Endothelial cell of umbilical vein (primary cell): ENCODE measurements around the gene ARHGAP45.

Source experiments
- GATA2 ChIP-seq: IDR thresholded peaks from 2 replicates; pipeline ENCODE4 v1.7.0; 2011; ENCODE audit warnings: low read depth, mild to moderate bottlenecking, moderate library complexity, mixed read lengths, low read length; ENCODE audit not compliant: insufficient read length, insufficient read depth
- TF ChIP-seq, protein P1 (sequence below), 2 donors: IDR thresholded peaks; 1 replicate in 1 of 2; 2 replicates in 1 of 2; pipeline ENCODE4 v1.5.1; 2011; ENCODE audit warnings: low read length in 2 of 2, mild to moderate bottlenecking in 2 of 2, moderate library complexity in 2 of 2, control low read depth in 1 of 2, inconsistent platforms in 1 of 2, low read depth in 1 of 2; ENCODE audit not compliant: insufficient read depth in 1 of 2; ENCODE audit errors: extremely low read depth in 1 of 2

DNA sequence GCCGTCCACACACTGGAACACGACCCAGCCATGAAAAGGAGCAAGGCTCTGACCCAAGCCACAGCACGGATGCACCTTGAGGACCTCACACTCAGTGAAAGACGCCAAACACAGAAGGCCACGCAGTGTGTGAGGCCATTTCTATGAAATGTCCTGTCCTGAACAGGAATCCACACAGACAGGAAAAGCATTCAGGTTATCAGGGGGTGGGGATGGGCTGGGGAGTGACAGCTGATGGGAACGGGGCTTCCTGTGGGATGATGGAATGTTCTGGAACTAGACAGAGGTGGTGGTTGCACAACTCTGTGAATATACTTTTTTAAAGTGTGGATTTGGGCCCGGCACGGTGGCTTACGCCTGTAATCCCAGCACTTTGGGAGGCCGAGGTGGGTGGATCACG lies 67.5 kb downstream of the ARHGAP45 start:
- TF ChIP-seq, protein P1, sequence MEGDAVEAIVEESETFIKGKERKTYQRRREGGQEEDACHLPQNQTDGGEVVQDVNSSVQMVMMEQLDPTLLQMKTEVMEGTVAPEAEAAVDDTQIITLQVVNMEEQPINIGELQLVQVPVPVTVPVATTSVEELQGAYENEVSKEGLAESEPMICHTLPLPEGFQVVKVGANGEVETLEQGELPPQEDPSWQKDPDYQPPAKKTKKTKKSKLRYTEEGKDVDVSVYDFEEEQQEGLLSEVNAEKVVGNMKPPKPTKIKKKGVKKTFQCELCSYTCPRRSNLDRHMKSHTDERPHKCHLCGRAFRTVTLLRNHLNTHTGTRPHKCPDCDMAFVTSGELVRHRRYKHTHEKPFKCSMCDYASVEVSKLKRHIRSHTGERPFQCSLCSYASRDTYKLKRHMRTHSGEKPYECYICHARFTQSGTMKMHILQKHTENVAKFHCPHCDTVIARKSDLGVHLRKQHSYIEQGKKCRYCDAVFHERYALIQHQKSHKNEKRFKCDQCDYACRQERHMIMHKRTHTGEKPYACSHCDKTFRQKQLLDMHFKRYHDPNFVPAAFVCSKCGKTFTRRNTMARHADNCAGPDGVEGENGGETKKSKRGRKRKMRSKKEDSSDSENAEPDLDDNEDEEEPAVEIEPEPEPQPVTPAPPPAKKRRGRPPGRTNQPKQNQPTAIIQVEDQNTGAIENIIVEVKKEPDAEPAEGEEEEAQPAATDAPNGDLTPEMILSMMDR (IDR thresholded peaks at IDR 0.05; ENCODE audit: extremely low read depth in 1 of 2, insufficient read depth in 1 of 2, low read depth in 1 of 2, low read length in 2 of 2): no peak
- TF ChIP-seq GATA2: no peak
